Epidermal melanocyte (primary cell): ENCODE data around the gene CTNNBL1.

Experiments used
- DNase-seq: peaks from one replicate; pipeline ENCODE4 v3.0.0; 2011; ENCODE audit warnings: low spot score; ENCODE audit not compliant: insufficient read length

CTNNBL1 gene

GRCh38 chr20:37816003-37816402 lies 122.2 kb downstream of the CTNNBL1 start:
- no peak for DNase-seq

GRCh38 chr20:37816726-37817125 lies 122.9 kb downstream of the CTNNBL1 start:
- DNase-seq, result no peak

- no peak for DNase-seq
These were observed 127.9 kb downstream of the CTNNBL1 start for GRCh38 chr20:37821696-37822095.

- DNase-seq, result peak; percentile 40
These were observed 128.3 kb downstream of the CTNNBL1 start for GRCh38 chr20:37822141-37822601.

- no peak for DNase-seq
These were observed 129.6 kb downstream of the CTNNBL1 start for GRCh38 chr20:37823296-37823980.

- DNase-seq, result no peak
These were observed 133.8 kb downstream of the CTNNBL1 start for GRCh38 chr20:37827605-37828004.

- no peak for DNase-seq
These were observed 134.9 kb downstream of the CTNNBL1 start for GRCh38 chr20:37828684-37829083.

GRCh38 chr20:37829128-37829527 lies 135.3 kb downstream of the CTNNBL1 start:
- no peak for DNase-seq

GRCh38 chr20:37833221-37833896 lies 139.5 kb downstream of the CTNNBL1 start:
- peak; percentile 31 for DNase-seq

GRCh38 chr20:37836926-37837325 lies 143.1 kb downstream of the CTNNBL1 start:
- DNase-seq, result no peak

GRCh38 chr20:37837924-37838323 lies 144.1 kb downstream of the CTNNBL1 start:
- no peak for DNase-seq

GRCh38 chr20:37838769-37839431 lies 145.1 kb downstream of the CTNNBL1 start:
- no peak for DNase-seq

- DNase-seq, result no peak
These were observed 145.6 kb downstream of the CTNNBL1 start for GRCh38 chr20:37839432-37839827.

- no peak for DNase-seq
These were observed 146.1 kb downstream of the CTNNBL1 start for GRCh38 chr20:37839955-37840354.

- no peak for DNase-seq
These were observed 147.6 kb downstream of the CTNNBL1 start for GRCh38 chr20:37841389-37841788.

GRCh38 chr20:37841971-37842370 lies 148.1 kb downstream of the CTNNBL1 start:
- no peak for DNase-seq

- DNase-seq, result no peak
These were observed 151.4 kb downstream of the CTNNBL1 start for GRCh38 chr20:37845241-37845681.

- DNase-seq, result no peak
These were observed 152.0 kb downstream of the CTNNBL1 start for GRCh38 chr20:37845878-37846277.

- DNase-seq, result no peak
These were observed 152.7 kb downstream of the CTNNBL1 start for GRCh38 chr20:37846573-37846972.

GRCh38 chr20:37848706-37849105 lies 154.9 kb downstream of the CTNNBL1 start:
- DNase-seq, result no peak

- no peak for DNase-seq
These were observed 155.3 kb downstream of the CTNNBL1 start for GRCh38 chr20:37849156-37849555.

- DNase-seq, result no peak
These were observed 155.7 kb downstream of the CTNNBL1 start for GRCh38 chr20:37849566-37849965.
